GM18867 (cell line): ENCODE data around the gene GLRA3.
"Not testable (repeated sequence)": the region's sequence is repeated elsewhere in the genome, so short reads cannot be mapped to it uniquely, and the experiment has no call there.

Experiments used
- ATAC-seq: cut with Tn5 transposase; IDR thresholded peaks from one replicate; pipeline ENCODE4 v1.9.1; 2021; ENCODE audit warnings: mild to moderate bottlenecking, moderate library complexity; ENCODE audit not compliant: unreplicated experiment

The GLRA3 gene

DNA sequence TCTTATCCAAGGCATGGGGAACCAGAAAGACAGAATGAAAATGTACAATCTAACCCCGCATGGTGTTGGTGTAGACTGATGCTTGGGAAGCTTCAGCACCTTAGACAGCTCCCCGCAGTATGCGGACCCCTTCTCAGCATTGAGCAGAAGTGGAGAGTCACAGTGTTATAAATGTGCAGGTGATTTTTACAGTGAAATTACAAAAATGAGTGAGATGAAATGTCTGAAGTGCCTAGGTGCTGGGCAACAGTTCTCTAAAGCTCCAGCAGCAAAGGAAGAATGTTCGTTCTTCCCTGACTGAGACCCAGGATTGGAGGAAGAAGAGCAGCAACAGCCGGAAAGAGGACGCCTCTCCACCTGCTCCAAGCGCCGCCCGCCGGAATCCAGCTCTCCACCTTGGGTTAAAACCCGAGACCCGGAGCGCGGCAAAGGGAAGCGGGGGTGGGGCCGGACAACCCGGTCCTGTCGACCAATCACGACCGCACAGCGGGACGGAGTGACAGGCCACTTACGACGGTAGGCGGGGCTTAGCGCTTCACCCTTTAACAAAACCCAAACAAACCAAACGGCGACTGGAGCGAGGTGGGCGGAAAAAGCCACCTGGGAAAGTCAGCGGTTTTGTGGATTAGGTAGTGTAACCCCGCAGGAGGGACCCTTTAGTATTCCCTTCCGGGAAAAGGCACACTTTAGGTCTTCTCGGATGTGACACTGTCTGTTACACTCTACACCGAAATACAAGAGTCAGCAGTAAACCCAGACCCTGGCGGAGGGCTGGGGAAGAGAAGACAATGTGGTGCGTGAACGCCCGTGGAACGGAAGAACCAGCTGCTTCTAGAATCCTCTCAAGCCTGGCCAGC, at the start of gene GLRA3:
TSS of gene GLRA3 (minus strand) at position 403 of the 857 bp plus-strand sequence. CDS start 436 bp downstream, outside the sequence.
- ATAC-seq: peak; percentile 98

DNA sequence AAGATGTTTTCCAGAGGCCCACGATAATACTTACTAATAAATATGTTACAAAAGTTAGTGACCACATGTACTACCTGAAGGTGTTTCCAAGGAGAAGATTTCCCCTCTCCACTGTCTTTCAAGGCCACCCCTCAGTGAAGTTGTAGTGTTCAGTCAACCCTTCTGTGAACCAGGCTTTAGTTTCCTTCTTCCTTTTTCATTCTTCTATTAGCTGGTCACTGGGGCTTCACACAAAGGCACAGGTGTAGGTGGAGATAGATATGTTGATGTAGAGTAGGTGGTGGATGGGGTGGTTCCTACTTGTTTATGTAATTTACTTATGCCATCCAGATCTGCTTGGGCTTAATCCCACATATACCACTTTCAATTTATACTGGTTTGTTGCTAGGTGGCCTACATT, 45.9 kb upstream of the GLRA3 start:
- ATAC-seq: peak; percentile 45

- peak; percentile 77 for ATAC-seq
Observed at GRCh38 chr4:174873931-174874330, 44.9 kb upstream of the GLRA3 start.

DNA sequence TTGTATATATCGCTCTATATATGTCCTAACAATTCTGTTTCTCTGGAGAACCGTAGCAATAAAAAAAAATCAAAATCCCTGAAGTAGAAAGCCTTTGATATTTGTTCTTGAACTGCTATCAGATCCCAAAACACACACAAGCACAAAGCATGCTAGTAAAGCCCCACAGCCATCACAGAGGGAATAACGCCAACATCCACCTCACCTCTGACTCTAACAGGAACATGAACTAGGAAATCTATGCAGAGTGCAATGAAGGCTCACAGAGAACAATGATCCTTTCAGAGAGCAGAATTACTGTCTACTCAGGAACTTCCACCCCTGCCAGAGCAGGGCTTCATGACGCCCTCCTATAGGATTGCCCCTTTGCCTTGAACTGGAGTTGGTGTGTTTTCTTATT, 44.1 kb upstream of the GLRA3 start:
- ATAC-seq: not testable (repeated sequence)

GRCh38 chr4:174871407-174871806, 42.4 kb upstream of the GLRA3 start:
- no peak for ATAC-seq

DNA sequence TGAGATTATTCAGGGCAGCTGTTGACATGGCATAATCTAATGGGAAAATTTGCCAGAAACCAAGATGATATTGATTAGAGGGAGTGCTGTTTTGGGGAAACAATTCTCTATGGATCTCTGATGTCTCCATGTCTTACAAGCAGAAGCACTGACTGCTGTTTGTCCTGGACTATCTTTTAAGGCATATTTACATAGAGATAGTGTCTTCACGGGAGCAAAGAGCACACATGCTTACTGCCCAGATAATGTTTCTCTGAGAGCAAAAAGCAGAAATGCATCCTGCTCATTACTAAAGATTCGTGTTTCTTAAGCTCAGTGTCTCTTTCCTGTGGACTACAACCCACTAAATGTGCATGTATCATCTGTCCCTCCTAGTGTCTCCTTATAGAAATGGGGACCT, 41.3 kb upstream of the GLRA3 start:
- ATAC-seq: no peak

- ATAC-seq: no peak
Observed at GRCh38 chr4:174869339-174869738, 40.3 kb upstream of the GLRA3 start.

- ATAC-seq: no peak
Observed at GRCh38 chr4:174867903-174868302, 38.9 kb upstream of the GLRA3 start.

DNA sequence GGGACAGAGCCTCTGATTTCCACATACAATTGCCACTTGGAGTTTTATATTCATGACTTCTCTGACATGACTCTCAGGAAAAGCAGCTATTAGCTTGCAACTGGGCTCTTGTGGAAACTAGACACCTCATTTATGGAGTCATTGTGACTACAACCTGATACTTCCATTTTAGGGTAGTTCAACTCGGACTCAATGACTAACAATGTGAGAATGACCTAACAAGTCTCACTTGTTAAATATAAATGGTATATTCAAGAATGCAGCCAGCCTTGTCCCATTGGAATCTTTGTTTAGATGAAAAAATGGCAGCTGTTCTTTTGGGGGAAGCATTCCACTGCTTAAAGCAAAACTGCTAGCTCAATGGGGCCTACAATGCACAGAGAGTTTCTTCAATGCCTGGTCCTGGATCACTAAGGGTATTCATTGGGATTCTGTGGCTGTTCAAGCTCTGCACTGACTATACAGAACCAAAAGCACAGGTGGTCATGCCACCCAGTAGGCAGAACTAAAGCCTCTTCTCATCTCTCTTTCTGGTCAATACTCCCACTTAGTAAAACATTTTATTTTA, 36.5 kb upstream of the GLRA3 start:
- no peak for ATAC-seq

DNA sequence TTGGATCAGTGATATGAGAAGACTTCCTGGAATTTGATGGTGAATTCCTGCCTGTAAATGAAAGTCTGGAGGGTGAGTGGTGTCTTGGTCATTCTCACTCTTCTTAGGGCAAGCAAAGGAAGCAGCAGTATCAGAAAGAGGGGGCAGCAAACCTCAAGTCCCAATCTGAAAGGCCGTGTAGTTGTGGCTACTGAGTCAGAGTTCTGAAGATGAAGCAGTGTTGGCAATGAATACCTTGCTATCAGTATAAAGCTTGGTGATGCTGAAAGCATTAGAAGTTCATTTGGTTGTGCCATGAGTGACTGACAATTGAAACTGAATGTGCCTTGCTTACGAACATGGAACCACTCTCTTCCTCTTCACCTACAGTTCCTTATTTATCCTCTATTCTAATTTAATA, 35.0 kb upstream of the GLRA3 start:
- no peak for ATAC-seq

DNA sequence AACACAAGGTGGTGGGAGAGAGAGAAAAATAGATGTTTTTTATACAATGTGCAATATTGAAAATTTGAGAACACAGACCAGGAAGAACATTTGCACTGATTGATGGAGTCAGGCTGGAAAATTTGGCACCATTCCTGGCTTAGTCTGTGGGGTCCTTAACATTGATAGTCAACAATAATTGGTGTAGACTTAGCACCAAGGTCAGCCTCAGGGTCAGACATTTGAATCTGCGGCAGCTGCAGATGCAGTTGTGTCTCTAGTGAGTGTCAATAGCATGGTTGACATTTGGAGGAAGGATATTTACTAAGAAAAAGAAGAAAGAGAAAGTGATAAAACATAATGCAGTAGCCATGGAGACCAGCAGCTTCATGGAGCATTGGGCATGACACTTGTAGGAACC, 31.5 kb upstream of the GLRA3 start:
- no peak for ATAC-seq

DNA sequence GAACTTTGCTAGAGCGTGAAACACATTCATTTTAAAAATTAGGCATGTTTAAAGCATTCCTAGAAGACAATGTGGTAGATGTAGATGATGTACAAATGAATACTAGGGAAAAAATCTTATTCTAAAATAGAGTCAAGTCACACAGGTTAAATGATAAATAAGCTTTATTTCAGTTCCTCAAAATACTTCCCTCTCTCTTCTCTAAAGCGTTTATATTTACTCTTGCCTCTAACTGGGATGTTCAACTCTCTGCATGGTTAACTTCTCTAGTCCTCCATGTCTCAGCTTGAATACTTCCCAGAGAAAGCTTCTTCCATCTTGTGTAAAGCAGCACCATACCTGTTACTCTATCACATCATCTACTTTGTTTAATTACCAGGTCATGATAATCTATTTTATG, 30.9 kb upstream of the GLRA3 start:
- ATAC-seq: peak; percentile 82

GRCh38 chr4:174856926-174857800, 28.1 kb upstream of the GLRA3 start:
- no peak for ATAC-seq

DNA sequence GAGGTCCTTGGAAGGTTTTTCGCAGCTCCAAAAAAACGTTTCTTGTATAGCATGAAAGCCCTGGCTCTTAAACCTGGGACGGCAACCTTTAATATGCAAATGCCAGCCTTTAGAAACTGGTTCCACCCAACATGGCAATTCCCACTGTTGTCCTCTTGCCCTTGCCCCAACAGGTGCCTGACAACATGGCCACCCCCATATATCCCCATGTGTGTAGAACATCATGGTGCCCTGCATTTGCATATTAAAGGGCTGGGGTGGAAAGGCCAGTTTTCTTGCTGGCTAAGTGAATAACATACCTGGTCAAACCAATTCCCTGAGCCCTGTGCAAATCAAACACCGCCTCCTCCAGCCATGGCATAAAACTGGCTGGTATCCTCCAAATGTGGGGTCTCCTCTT, 26.0 kb upstream of the GLRA3 start:
- ATAC-seq: no peak

DNA sequence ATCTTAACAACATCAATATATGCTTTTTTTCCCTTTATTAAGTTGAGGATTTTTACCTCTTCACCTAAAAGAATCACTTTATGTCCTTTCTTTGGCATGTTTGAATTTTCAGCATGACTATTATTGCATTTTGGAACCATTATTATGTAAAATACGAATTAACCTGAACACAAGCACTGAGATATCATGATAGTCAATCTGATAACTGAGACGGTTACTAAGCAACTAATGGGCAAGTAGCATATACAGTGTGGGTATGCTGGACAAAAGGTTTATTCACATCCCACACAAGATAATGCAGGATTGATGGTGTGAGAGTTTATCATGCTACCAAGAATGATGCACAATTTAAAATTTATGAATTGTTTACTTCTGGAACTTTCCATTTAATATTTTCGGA, 24.6 kb upstream of the GLRA3 start:
- ATAC-seq: no peak

DNA sequence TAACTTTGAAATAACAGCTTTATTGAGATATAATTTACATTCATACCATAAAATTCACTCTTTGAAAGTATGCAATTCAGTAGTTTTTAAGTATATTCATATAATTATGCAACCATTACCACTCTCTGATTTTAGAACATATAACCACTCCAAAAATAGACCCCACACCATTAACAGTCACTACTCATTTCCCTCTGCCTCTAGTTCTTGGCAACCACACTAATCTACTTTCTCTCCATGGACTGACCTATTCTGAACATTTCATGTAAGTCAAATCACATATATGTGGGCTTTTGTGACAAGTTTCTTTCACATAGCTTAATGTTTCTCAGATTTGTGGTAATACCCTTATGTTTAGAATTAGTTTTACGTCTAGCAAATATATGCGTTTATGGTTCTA, 19.5 kb upstream of the GLRA3 start:
- ATAC-seq: no peak

- no peak for ATAC-seq
Observed at GRCh38 chr4:174847801-174848427, 18.9 kb upstream of the GLRA3 start.

GRCh38 chr4:174835536-174835935, 6.5 kb upstream of the GLRA3 start:
- no peak for ATAC-seq

DNA sequence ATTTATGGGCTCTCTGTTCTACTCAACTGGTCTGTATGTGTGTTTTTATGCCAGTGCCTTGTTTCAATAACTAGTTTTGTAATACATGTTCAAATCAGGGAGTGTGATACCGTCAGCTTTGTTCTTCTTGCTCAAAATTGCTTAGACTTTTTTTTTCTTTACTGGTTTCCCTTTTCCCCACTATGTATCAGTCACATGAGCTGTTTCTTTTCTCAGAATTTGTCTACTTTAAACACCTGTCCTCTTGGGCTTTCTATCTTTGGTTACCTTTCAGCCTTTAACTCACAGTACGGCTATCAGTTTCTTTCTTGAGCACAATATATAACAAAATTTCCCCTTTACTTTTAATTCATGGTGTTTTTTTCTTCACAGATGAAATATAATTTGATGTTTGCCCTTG, 5.4 kb upstream of the GLRA3 start:
- no peak for ATAC-seq

DNA sequence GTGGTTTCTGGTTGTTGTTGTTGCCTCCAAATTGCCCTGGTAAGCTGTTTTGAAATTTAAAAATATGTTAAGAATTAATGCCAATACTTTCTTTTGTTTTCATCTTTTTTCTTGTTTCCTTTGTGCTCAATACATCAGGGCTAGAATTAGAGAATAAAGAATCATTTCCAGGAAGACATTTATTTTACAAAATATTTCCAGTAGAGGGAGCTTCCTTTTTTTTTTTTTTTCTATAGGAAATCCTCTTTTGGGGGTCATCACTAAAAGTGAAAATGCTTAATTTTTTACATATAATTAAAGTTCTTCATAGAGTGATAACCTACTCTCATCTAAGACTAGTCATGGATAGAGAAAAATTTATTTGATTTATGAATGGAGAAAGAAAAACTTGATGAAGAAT, 2.4 kb downstream of the GLRA3 start:
- no peak for ATAC-seq

- ATAC-seq: no peak
Observed at GRCh38 chr4:174815282-174815681, 13.8 kb downstream of the GLRA3 start.
